NCI-H524 treated with DMSO at 0.1 percent for 48 hours (cell line): ENCODE data around the gene HSPA9.

Source experiments
- DNase-seq: peaks from one replicate; lab custom pipeline; 2025; lab: John Stamatoyannopoulos, UW

Gene HSPA9

DNA sequence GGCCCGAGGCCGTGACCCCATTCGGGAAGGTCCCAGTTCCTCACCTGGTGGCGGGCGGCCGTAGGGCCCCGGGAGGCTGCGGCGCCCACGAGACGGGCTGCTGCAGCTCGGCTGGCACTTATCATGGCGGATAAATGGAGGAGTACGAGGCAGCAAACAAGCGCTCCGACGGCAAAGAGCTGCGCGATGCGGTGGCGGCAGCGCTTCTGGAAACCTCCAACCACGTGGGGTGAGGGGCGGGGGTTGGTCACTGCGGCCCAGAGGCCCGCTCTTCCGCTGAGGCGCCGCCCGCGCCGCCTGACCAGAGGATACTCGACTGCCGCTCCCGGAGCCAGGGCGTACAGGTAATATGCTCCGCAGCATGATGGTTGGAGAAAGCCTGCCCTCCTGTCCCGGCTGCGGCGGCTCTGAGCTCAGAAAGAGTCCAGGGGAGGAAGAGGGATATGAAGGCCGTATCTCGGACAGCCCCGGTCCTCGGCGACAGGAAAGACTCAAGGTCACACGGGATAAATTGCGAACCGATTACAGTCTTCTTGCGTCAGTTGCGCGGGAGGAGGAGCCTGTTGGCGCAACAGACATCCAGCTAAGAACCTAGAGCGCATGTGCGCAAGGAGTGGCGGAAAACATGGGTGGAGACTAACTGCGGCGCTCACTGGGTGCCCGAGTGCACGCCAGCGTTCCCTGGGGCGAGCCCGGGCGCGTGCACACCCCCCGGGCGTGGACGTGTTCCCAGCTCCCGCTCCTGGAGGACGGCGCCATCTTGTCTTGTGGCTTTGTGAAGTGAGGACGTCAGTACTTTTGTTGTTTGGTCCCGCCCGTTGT is at the start of gene HSPA9:
Gene HSPA9, minus strand, starts transcription at position 208 of the 822 bp plus-strand sequence. Its CDS starts 83 bp downstream, at position 125.
- peak; percentile 94 for DNase-seq

DNA sequence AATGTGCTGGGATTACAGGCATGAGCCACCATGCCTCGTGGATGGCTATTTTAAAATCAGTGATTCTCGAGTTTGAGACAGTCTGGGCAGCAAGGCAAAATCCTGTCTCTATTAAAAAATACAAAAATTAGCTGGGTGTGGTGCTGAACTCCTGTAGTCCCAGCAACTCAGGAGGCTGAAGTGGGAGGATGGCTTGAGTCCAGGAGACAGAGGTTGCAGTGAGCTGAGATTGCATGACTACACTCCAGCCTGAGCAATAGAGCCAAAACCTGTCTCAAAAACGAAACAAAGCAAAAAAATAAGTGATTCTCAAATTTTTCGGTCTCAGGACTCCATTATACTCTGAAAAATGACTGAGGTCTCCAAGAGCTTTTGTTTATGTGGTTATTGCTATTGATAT is 47.9 kb upstream of the HSPA9 start:
- DNase-seq: no peak

DNA sequence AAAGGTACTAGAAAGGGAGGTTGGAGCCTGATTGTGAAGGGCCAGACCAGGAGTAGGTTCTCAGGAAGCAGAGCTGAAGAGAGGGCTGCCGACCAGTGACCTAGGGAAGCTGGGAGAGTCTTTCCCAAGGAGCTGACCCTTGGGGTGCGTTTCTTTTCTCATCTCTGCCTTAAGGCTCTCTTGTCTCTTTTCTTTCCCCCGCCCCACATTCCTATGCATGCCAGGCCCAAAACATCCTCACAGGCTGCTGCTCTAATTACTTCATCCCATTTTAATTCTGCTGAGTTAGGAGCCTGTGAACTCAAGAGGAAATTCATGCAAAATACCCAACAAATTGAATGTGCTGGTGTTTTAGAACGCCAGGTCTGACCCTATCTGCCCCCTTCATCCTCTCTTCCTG is 46.9 kb upstream of the HSPA9 start:
- no peak for DNase-seq

DNA sequence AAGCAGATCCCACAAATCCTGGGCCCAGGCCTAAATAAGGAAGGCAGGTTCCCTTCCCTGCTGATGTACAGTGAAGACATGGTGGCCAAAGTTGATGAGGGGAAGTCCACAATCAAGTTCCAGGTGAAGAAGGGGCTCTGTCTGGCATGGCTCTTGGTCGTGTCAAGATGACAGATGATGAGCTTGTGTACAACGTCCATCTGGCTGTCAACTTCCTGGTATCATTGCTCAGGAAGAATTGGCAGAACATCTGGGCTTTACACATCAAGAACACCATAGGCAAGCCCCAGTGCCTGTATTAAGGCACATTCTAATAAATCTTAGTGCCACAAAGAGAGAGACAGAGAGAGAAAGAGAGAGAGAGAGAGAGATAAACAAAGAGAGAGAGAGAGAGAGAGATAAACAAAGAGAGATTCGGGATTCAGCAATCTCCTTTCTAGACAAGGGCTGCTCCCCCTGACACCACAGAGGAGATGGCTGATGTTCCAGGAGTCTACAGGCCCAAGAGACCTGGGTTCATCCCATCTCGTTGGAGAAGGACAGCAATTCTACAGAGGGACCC is 45.5 kb upstream of the HSPA9 start:
- DNase-seq: no peak

DNA sequence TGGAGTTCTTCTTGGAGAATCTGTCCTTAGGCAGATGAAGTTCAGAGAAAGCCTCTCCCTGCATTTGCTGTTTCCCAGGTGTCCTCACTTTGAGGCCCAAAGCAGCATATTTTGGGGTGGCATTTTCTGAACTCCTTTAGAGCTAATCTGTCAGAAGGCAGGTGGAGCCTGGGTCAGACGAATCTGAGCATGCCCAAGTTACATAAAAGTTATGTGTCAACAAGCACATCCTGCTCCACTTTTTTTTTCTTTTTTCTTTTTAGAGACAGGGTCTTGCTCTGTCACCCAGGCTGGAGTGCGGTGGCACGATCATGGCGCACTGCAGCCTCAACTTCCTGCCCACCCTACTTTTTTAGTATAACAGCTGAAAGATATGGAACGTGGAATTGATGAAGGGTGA is 41.3 kb upstream of the HSPA9 start:
- no peak for DNase-seq

DNA sequence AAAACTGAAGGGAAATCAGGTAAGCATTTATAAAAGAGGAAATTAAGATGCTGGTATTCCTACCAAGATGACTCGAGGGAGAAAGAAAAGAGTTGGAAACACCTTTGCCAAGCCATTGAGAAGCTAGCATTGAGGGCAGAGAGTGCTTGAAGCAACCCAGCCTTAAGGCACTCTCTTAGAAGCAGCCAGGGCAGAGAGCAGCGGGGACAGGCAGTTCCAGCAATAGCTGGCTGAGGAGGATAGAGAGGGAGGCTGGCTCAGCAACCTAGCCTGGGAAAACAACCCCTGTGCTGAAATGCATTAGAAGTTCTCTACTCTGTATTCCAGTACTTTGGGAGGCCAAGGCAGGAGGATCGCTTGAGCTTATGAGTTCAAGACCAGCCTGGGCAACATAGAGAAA is 40.3 kb upstream of the HSPA9 start:
- DNase-seq: no peak

DNA sequence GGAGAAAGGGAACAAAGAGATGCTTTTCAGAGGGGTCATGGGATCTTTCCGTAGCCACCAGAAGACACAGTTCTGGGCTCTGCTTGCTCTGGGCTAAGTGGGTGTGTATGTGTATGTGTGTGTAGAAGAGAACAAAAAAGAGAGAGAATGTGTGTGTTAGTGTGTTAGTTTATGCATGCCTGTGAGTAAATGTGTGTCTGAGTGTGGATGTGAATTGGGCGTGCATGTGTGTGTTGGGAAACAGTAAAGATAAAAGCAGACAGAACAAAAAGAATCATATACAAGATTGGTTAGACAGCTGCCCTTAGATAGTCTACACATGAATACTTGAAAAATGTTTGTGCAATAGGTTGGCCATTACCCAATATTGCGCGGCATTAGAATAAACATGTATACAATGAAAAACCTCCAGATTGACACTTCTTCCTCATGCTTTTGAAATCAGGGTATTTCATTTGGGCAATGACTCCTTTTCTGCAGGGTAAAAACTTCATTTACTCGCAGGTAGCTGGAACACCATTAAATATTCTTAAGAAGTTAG is 36.5 kb upstream of the HSPA9 start:
- no peak for DNase-seq

DNA sequence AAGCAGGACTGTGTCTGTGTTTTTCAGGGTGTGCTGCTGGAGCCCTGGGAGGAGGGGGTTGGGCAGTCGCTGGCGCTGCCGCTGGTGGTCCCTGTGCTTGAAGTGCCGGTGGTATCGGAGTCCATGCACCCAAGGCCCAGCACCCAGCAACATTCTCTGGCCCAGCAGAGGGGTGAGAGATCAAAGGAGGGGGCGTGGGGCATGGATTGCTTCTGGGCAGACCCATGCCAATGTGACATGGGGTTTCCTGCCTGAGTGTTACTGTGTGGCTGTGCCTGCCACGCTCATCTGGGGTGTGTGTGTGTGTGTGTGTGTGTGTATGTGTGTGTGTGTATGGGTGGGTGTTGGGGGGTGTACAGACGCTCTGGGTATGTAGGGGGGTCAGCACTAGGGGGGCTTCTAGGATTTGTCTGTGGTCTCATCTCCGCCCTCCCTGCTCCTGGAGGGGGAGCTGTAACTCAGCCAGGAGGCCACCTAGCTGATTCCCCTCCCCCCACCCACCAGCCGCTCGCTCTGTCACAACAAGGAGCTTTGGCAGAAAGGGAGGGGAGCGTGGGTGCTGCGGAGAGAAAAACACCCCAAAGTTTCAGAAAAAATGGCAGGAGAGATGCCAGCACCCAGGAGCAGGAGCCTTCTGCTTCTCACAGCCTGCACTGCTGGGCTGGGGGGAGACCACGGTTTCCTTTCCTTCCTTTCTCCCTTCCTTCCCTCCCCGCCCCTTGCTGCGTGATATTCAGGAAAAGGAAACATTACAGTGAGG is 35.9 kb upstream of the HSPA9 start:
- no peak for DNase-seq

DNA sequence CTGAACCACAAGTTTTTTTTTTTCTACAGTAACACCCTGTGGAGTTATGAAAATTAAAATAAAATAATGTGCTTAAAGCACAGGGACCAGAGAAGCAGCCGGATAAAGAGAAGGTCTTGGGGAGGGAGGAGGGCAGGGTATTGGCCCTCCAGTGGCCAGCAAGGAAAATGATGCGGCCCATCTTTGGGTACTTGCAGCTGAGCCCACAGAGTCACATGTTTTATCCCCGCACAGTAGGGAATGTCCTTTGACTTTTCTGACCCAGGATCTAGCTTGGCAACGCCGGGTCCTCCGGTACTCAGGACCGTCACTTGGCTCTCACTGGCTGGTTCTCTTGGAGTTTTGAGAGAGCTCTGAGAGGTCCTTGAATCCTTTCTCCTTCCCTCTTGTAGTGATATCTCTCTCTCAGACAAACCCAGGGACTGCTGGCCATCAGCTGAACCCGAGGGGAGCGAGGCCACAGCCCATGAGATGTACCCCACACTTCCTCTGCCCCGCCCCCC is 35.3 kb upstream of the HSPA9 start:
- DNase-seq: no peak

DNA sequence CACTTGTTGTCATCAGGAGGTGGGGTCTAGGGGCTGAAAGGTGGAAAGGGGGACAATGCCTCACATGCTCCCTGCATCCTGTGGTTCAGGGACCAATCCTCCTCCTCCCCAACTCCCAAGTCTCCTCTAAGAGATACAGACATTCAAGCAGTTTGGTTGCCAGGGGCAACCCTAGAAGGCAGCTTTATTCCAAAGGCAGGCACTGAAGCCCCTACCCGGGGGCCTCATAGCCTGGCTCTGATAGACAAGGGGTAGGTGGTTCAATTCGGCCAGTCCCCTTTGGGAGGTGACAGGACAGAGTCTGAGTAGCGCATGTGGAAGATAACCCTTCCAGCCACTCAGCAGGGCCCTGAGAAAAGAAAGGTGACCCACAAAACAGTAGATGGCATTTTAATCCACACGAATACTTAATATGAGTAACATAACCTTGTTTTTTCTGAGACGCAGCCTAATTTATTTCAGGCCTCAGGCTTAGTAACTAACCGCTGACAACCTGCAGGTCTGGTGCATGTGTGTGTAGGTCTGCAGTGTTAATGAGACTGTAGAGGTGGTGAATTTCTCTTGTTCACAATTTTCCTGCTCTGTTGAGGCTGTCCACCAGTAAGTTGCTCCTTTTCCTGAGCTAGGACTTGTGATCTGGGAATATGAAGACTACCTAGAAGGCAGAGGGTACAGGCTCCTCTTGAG is 31.3 kb upstream of the HSPA9 start:
- DNase-seq: no peak

DNA sequence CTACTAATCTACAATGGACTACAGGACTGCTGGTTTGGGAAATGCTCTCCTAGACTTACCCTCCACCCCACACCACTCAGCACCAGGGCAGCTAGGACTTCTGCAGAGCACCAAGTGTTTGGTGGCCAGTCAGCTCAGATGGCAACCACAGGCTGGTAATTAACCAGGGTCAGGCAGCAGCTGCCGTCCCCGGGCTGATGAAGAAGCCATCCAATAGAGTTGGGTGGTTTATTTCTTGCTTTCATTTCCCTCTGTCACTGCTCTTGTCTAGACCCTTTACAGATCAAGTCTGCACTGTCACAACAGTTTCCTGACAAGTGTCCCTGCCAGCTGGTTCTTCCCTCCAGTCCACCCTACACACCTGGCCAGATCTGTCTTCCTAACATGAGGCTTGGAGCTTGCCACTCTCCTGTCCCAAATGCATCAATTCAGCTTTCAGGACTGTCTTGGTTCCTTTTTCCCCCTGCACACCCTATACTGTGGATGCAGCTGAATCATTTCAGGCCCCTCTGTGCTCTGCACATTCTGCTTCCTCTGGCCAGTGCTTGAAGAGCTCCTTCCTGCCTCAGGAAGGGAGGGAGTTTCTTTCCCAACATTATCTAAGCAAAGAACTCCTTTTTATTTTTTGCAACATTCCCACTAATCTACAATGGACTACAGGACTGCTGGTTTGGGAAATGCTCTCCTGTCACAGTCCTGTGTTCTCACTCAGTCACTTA is 30.2 kb upstream of the HSPA9 start:
- DNase-seq: no peak

DNA sequence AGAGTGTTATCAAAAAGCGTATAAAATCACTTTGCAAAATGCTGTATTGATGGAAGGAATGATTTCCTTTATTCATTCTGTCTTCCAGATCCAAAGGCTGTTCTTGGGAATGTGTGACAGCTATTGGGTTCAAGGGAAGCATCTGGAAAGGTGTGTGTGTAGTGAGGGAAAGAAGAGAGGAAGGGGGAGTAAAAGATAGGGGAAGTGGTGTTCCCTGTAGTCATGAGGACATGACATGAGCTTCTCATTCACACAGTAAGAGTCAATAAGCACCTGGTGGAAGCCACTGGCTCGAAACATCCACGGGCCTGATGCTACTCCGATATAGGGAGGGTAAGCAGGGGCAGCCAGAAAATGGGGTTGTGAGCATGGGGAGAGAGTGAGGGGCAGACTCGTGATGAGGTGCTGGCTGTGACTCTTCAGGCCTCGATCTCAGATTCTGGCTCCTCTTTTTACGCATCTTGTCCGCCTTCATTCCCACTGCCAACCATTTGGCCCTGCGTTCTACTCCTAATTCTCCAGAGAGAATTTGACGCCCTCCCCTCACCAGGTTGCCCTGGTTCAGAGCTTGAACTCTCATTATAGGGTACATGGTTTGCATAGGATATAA is 29.1 kb upstream of the HSPA9 start:
- DNase-seq: no peak

DNA sequence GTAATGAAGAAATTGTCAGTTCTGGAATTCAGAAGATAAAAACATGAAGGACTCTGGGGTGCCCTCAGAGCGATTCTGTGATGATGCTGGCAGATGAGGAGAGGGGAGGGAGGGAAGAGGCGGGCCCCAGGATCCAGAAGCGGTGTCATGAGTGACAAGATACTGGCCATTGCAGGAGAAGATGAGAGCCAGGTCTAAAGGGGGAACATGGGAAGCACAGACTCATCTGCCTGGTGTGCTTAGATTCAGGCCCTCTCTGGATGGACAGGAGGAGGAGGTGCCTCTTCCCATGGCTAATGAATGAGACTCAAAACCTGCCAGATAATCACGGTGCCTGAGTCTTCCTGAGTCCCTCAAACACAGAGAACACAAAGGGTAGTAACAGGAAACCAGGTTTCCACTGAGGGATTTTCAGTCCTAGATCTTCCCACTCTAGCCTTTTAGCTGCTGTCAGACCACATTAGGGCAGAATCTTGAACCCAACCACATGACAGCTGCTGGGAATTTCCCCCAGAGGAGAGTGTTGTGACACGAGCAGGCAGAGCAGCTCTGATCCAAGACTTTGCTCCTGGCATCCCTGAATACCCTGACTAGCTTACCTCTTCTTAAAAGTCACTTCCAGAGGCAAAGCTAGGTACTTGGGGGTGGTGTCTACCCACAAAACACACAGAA is 28.2 kb upstream of the HSPA9 start:
- DNase-seq: no peak

DNA sequence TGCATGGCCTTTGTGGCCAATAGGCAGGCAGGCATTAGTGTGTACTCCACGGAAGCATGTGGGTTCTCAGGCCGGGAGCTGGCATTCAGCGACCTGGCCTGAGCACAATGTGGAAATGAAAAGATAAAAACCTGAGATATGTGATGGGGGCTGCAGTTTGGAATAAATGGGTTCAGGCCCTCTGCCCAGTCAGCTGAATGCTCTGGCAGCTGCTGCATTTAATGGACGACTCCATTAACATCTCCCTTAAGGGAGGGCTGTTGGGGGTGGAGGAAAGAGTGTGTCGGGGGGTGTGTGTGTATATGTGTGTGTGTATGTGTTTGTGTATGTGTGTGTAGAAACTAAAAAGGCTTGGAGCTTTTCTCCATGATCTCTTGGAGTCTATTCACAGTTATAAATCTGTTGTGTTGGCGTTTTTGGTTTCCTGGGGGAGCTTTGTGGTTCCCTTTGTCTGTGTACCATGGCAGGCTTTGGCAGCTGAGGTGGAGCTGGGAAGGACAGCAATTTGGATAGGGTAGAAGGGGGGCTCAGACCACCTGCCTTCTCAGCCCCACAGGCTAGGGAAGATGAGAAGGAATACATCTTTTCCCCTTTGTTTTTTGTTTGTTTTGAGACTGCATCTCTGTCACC is 27.3 kb upstream of the HSPA9 start:
- DNase-seq: no peak

DNA sequence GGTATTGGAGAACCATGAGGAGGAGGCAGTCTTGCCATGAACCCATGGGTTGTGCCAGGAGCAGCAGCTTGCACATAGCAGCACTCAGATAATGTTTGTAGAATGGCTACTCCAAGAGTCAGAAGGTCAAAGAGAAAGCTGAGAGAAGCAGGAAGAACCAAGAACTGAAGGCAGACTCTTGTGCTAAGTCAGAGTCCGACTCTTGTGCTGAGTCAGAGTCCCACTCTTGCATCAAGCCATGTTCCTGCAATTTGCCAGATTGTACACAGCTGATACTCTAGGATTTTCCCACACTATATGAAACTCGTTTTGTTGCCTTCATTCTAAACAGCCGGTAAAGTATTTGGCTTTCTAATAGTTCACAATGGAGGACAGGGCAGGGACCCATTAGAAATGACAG is 26.2 kb upstream of the HSPA9 start:
- DNase-seq: no peak

DNA sequence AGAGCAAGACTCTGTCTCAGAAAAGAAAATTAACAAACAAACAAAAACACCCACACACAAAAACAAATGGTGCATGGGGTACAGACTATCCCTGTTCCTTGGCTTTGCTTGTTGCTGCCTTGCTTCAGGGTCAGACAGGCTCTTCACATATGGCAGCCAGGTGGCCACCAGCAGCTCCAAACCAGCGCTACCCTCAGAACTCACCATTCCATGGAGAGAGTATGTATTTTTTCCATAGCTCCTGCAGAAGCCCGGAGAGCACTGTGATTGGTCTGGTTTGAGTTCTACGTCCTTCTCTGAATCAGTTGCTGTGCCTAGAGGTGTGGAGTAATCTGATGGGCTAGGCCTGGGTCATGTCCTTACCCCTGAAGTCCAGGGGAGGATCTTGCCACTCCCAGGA is 25.2 kb upstream of the HSPA9 start:
- DNase-seq: no peak

DNA sequence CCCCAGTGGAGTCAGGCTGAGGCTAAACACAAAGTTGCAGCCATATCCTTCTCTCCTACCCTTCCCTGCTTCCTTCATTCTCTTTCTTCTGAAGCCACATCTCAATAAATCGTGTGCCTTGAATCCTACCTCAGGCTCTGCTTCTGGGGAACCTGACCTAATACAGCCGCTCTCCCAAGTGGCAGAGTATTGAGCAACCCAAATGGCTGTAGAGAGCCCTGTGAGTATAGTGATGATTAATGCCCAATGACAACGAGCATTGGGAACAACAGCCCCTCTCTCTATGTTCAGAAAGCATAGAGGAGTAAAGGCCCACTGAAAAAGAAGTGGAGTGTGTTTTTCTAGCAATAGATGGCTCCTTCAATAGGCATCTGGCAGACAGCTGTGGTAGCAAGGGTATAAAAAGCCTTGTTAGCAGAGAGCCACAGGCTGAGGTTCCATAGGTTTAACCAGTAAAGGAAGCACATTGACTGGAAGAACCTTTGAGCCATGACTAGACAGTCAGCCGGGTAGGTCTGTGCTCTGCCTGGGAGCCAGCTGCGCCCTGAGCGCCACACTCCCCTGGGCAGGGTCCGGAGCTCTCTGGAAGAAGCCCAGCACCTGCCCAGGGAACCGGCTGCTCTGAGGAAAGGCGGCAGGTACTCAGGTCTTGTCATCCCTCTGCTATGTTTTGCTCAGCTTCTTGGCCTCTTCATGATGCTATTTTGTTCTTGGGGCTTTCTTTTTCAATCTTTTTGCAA is 22.6 kb upstream of the HSPA9 start:
- DNase-seq: no peak

DNA sequence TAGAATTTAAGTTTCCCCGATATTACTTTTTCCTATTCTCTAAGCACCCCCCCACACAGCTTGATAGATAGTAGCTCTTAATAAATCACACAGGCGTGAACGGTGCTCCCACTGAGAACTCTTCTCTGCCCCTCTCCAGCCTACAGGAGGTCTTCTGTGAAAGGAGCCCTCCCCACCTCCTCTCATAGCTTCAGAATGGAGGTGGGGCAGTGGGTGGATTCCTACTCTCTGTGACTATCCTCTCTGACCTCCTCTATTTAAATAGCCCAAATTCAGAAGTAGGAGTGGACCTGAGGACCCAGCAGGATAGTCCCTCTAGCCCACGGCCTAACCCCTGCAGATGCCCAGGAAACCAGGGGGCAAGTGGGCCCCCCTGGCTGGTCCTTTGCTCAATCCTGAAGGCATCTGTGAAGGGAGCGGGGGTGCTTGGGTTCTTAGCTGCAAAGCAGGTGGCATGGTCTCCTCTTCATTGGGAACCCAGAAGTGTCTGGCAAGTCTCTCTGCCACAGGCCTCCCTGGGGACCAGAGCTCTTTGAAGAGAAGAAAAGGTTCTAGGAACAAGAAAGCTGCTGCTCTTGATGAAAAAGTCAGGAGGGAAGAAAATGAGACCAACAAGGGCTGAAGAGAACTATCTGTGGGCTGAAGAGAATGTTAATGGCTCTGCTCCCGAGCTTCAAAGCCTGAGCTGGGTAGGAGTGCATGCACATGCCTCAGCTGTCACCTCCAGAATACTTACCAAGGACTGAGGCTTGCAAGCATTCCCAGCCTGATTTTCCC is 21.1 kb upstream of the HSPA9 start:
- no peak for DNase-seq
